Measurements from ENCODE around the gene TMC1.
A peak's percentile ranks its signal among the peaks of the same experiment; 100 is the strongest.

Gene TMC1

GRCh38 chr9:72579880-72580550 lies 58.6 kb downstream of the TMC1 start:
- intact Hi-C loops (cut with DNase I; ENCODE audit: low total_unique reads): no loop called here
- no peaks in the 10 kb centered on the region for H3K36me3 ChIP-seq
- no peak overlapping the region for H3K4me3 ChIP-seq
- no peak for DNase-seq
- peaks cover 0 to 65% (median 24%) of the 10 kb centered on the region in 4 donors for H3K4me1 ChIP-seq
- no peaks in the 10 kb centered on the region for H3K27me3 ChIP-seq
- H3K27ac ChIP-seq: no peak overlapping the region
- TF ChIP-seq CTCF (IDR thresholded peaks at IDR 0.05): no peak
- no peaks in the 10 kb centered on the region for H3K9me3 ChIP-seq

- H3K9me3 ChIP-seq: no peaks in the 10 kb centered on the region
- peak overlapping the region; percentile 7 to 43 for H3K27ac ChIP-seq
- intact Hi-C loops (cut with DNase I; ENCODE audit: low total_unique reads): no loop called here
- H3K27me3 ChIP-seq: no peaks in the 10 kb centered on the region
- DNase-seq: no peak
- H3K4me3 ChIP-seq: no peak overlapping the region
- H3K4me1 ChIP-seq: peaks cover 0 to 55% (median 24%) of the 10 kb centered on the region in 4 donors
- no peak for TF ChIP-seq CTCF (IDR thresholded peaks at IDR 0.05)
- H3K36me3 ChIP-seq: no peaks in the 10 kb centered on the region
Observed at GRCh38 chr9:72581694-72582093, 60.3 kb downstream of the TMC1 start.

DNA sequence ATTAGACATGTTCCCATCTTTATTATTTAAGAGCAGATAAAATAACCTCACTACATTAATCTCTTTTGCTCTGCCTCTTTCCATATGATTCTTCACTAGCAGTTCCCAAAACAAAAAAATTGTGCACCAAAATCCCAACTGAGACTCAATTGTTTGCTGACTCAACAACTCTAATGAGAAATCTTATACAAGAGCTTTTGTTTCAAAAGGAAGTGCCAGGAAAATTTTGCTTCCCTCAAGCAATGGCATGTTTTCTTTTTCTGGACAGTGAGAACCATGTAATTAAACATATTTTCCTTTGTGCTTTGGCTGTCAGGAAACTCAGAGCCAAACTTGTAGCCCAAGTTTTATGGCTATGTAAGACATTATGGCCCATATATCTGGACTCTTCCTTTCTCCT lies 62.0 kb downstream of the TMC1 start:
- DNase-seq: no peak
- Histone ChIP-seq H3K9me3 (no peaks in the 10 kb centered on the region), H3K36me3 (no peaks in the 10 kb centered on the region), H3K4me1 (peaks cover 0 to 41% (median 11%) of the 10 kb centered on the region in 4 donors), H3K27ac (no peak overlapping the region), H3K27me3 (no peaks in the 10 kb centered on the region), H3K4me3 (no peak overlapping the region)
- TF ChIP-seq CTCF (IDR thresholded peaks at IDR 0.05): no peak
- intact Hi-C loops (cut with DNase I; ENCODE audit: low total_unique reads): no loop called here

GRCh38 chr9:72586388-72587130 lies 65.2 kb downstream of the TMC1 start:
- no peak for TF ChIP-seq CTCF (IDR thresholded peaks at IDR 0.05)
- H3K27ac ChIP-seq: no peak overlapping the region
- peak in 1 of 2 donors; percentile 59 for DNase-seq
- no peaks in the 10 kb centered on the region for H3K9me3 ChIP-seq
- H3K4me3 ChIP-seq: no peak overlapping the region
- peaks cover 0 to 19% (median 0%) of the 10 kb centered on the region in 4 donors for H3K4me1 ChIP-seq
- H3K27me3 ChIP-seq: no peaks in the 10 kb centered on the region
- intact Hi-C loops (cut with DNase I; ENCODE audit: low total_unique reads): no loop called here
- no peaks in the 10 kb centered on the region for H3K36me3 ChIP-seq

DNA sequence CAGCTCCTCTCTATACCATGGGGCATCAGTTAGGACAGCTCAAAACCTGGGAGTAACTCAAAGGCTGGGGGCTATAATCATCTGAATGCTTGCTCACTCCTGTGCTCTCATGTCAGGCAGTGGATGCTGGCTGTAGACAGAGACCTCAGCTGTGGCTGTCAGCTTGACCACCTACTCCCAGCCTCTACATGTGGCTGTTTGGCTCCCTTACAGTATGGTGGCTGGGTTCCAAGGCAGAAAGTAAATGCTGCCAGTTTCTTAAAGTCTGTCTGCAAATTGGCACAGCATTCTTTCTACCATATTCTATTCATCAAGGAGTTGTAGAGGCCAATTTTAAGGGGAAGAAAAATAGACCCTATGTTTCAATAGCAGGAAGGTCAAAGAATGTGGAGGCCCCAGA lies 66.9 kb downstream of the TMC1 start:
- intact Hi-C loops (cut with DNase I; ENCODE audit: low total_unique reads): no loop called here
- Histone ChIP-seq H3K4me3 (no peak overlapping the region), H3K27me3 (no peaks in the 10 kb centered on the region), H3K9me3 (no peaks in the 10 kb centered on the region), H3K36me3 (no peaks in the 10 kb centered on the region), H3K27ac (no peak overlapping the region), H3K4me1 (peaks cover 0 to 14% (median 0%) of the 10 kb centered on the region in 4 donors)
- no peak for TF ChIP-seq CTCF (IDR thresholded peaks at IDR 0.05)
- DNase-seq: no peak
